ENCODE results near the gene ACO1.

The ACO1 gene

DNA sequence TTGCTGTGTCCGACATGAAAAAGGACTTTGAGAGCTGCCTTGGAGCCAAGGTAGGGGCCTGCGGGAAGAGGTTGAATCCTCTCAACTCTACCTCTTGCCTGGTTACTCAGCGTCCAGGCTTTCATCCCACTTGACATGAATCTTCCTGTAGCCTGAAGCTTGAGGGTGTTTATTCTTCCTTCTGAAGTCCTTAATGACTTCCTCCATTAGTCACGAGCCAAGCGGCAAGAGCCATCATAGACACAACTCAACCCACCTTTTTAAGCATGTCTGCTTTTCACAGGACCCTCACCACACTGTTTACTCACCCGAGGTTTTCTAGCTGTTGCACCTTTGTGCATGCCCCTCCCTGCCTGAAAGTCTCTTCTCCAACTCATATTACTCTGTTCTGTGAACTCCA lies 40.2 kb downstream of the ACO1 start:
- no peak for DNase-seq

DNA sequence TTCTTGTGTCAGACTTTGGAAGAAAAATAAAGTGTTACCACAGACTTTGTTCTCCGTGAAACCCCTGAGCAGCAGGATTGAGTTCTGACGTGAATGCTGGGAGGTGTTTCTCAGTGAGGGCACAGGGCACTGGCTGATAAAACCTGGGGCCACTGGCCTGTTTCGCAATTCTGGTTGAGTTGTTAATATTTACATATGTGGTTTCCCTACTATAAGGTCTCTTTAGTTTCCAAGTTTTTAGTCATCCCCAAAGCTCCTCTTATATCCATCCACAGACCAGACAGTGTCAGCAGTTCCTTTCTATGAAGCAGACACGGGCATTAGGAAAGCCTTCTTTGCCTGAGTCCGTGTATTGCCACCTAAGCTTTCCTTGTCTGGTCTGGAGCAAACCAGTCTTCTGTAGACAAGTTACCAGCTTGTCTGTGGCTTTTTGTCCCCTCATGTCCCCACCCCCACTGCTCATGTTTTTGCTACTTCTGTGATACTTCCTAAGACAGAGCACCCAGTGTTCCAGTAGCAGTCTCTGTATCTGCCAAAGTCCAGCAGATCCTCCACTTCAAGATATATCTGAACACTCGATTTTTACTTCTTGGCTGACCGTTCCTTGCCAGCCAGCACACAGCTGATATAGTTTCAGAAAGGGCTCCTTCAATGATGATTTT lies 42.0 kb downstream of the ACO1 start:
- DNase-seq = no peak

DNA sequence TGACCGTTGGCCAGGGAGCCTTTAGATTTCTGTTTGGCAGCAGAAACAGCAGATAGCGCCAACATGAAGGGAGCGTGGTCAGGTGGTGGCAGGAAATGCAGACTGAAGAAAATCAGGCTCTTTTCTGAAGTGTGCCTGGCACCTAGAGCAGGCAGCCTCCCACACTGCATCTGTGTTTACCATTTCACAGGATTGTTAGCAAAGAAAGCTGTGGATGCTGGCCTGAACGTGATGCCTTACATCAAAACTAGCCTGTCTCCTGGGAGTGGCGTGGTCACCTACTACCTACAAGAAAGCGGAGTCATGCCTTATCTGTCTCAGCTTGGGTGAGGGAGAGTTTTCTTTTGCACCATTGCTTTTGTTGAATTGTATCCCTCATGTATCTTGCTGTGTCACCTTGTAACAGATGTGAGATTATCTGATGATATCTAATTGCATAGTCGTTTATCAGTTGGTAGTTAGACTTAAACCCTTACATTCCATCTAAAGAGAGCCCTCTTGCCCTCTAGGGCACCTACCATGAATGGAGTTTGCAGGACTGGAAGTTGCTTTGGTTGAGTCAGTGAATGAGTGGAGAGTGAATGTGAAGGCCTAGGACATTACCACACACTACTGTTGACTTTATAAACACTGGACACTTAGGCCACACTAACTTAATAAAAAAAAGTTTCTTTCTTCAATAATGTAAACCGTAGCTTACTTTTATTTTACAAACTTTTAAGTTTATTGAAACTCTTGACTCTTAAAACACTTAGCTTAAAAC lies 42.8 kb downstream of the ACO1 start:
- DNase-seq = no peak

DNA sequence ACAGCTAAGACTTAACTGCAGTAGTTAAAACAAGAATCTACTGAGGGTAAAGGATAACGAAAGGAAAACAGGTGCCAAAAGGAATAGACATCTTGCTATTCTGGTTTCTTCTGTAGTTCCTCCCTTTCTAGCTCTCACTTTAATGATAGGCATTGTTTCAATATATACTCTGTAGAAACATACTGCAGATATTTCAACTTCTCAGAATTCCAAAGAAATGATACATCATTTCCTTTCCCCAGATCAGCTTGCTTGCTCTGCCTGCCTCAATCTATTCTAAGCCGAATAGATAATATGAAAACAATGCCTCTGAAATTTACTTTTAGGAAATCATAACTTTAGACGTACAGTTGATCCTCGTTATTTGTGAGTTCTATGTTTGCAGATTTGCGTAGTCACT lies 46.3 kb downstream of the ACO1 start:
- no peak for DNase-seq

DNA sequence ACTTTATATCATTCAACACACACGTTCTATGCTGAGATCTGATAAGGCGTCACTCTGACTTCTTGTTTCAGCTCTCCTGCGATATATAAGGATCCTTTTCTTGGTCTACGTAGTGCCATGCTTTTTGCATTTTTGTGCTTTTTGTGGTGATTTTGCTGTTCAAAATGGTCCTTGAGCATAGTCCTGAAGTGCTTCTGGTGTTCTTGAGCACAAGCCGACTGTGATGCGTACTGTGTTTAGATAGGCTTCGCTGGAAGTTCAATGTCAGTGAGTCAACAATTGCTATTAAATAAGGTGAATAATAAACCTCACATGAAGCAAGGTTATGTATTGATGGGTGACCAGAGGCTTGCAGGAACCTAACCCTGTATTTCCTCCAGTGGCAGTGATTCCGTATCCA lies 46.8 kb downstream of the ACO1 start:
- no peak for DNase-seq

DNA sequence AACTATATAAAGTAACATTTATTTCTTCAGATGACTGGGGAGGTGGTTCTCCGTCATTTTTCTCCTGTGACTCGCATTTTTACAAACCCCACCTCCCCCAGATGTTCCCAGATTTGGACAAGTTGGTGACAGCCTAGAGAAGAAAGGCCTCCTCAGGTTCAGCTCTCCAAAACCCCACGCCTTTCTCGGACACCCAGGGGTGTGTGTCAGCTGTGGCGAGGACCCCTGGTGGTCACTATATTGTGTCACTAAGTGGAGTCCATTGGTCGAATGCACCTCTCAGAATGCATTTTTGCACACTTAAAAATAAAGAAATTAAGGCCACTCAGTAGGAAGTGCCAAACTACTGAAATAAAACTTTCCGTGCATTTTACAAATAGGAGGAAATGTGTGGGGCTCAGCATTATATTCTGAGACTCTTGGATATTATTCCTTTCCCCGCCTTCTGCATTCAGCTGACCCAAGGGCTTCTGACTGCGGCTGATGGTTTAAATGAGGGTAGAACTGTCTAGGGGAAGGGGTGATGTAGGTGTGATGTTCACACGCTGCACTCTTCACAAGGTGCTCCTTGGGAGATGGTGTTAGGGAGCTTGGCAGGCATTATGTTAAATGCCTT lies 47.6 kb downstream of the ACO1 start:
- DNase-seq = no peak

DNA sequence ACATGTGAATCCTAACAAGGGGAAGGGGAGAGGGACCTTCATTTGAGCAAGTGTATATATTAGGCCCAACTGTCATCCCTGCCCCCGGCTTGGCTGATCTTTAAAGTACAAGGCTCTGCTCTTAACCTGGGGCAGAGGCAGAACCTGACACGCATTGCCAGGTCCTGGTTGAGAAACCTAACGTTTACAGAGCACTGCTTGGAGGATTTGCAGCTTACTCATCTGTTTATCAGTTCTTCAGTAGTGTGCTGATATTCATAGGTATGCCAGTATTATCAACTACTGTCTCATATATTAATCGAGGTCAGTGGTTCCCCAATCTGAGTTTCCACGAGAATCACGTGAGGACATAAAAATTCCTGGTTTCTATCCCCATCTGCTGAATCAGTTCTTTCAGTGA lies 50.4 kb downstream of the ACO1 start:
- no peak for DNase-seq

DNA sequence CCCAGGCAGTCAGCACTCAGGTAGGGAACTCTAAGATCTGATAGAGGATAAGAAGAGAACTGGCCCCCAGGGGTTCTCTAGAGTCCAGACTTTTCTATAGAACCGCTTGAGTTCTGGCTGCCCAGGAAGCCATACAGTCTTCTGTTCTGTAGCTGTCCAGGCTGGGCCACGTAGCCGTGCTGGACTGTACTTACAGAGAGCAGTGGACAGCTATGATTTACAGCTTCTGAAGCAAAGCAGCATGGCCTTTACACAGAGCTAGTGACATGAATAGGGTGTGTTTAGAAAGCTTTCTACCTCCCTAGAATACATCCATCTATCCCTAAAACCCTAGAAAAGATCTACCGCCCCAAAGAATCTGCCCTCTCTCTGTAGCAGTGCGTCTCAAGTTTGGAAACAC lies 57.2 kb downstream of the ACO1 start:
- no peak for DNase-seq

DNA sequence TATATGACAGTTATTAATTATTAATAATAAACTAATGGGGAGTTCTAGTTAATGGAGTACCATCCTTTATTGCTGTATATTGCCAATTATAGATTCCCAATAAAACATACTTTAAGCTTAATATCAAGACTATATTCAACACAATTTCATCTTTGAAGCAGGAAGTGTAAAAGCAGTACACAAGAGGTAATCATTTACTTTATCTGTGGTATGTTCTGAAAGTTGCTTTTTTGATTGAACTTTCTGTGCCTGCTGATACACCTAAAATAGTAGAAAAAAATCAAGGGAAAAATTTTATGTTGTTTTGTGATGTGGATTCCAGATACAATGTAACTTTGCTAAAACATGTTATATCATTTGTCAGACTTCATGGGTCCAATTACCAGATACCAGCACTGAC lies 58.0 kb downstream of the ACO1 start:
- DNase-seq = no peak

DNA sequence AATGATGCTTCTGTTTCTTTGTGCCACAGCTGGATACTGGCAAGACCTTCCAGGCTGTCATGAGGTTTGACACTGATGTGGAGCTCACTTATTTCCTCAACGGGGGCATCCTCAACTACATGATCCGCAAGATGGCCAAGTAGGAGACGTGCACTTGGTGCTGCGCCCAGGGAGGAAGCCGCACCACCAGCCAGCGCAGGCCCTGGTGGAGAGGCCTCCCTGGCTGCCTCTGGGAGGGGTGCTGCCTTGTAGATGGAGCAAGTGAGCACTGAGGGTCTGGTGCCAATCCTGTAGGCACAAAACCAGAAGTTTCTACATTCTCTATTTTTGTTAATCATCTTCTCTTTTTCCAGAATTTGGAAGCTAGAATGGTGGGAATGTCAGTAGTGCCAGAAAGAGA lies 65.5 kb downstream of the ACO1 start:
- DNase-seq = no peak

DNA sequence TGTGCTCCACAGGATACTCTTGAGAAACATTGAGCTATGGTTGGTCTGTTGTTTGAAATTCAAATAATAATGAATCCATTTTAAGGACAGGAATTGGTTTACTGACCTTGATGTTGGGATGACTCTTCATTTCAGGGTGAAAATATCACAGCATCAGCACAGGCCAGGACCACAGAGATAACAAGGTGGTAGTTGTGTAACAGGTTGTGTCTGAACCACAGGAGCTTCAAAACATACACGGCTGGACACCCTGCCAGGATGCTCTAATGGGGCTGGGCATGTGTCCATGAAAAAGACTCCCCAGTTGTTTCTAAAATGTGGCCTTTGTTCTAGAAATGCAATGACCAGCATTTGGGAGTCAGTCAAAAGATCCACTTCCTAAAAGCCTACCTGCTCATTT lies 69.8 kb downstream of the ACO1 start:
- no peak for DNase-seq

DNA sequence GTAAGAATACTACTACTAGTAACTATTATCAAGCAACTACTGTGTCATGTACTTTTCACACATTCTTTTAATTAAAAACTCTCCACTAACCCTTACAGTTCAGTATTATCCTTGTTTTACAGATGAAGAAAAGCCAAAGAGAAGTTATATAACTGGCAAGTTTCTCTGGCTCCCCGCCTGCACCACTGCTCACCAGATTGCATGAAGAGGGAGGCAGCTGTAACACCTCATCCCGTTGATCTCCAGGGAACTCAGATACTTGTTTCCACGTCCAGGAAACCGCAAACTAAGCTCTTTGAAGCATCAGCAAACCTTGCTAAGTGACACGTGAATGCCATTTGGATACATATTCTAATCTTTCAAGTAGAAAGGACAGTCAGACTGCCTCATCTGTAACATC lies 71.3 kb downstream of the ACO1 start:
- DNase-seq = no peak

DNA sequence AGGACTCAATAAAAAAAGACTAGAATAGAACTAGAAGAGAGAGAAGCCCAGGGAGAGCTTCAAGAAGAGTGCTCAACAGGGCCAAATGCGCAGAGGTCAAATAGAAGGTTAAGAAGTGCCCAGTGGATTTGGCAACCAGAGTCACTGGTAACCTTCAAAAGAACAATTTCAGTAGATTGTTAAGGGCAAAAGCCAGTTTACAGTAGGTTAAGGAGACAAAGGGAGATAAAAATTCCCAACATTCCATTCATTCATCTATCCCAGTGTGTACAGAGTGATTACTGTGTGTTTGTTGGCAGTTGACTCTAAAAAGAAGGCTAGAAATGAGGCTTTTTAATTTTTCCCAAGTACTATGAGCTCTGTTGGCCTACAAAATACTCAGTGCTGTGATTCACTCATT lies 72.1 kb downstream of the ACO1 start:
- no peak for DNase-seq

DNA sequence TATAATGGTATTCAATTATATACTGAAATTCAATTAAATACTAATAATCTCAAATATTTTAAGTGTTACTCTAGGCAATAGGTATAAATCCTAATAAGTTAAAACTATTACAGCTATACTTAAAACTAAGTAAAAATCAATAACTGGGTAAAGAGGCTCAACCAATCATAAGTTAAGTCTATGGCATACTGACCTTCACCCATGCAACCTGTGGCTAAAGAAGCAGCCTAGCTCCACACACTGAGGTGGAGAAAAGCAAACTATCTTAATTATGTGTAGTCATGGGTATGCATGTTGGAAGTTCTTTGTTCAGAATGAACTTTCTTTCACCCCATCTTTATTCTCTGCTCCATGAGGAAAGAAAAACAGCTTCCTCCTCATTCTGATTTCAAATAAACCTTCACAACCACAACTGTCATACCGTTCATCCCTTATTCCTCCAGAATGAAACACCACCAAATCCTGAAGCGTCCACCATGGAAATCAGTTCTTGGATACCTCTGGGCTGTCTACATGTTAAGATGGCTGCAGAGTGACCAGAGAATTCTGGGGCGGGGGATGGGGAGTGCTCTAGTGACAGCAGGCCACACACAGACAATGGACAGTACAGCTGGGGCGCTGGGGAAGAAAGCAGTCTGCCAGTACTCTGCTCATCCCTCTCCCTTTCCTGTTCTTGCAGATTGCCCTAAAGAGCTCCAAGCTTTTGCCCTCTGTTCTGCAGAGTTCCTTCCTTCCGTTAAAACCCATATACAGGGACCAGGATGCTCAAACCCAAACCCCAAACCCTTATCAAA lies 79.3 kb downstream of the ACO1 start:
- no peak for DNase-seq

DNA sequence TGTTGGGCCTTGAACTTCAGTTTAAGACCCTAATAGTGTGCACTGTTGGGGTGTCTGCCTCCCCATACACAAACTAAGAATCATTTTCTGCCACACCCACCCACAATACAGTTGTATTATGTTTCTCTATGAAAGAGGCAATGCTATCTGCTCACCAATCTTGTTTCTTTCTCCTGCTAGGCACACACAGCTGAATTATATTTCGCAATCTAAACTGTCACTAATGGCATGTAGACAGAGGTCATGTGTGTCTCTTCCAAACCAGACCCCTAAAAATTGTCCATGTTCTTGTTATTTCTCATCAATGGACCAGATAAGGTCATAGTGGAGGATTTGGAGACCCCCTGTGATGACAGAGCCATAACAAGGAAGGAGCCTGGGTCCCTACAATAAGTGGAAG lies 84.3 kb downstream of the ACO1 start:
- DNase-seq = no peak

DNA sequence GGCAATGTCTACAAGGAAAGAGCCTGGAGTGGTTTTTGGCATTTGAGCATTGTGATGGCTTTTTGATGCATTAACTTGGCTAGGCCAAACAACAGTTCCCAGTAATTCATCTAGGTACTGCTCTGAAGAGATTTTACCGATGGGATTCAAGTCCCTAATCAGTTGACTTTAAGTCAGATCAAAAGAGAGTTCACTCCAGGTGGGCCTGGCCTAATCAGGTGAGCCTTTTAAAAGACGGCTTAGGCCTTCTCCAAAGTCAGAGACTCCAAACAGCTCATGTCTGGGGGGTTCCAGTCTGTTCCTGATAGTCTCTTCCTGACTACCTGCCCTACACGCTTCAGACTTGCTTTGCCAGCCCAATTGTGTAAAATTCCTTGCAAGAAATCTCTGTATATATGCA lies 87.9 kb downstream of the ACO1 start:
- no peak for DNase-seq

DNA sequence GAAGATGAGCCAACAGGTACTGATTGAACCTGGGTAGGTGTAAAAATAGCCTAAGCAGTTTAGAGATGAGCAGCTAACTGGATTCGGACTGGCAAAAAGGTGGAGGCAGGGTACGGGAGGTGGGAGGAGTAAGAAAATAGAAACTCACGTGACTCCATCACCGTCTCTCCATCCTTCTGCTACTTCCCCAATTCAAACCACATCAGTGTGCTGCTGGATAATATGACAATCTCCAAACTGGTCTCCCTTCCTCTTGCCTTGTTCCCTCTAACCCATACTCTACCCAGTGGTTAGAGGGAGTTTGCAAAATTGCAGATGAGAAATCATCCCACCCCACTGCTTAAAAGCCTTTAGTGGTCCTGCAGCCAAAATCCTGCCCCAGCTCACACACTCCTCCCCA lies 98.9 kb downstream of the ACO1 start:
- no peak for DNase-seq

DNA sequence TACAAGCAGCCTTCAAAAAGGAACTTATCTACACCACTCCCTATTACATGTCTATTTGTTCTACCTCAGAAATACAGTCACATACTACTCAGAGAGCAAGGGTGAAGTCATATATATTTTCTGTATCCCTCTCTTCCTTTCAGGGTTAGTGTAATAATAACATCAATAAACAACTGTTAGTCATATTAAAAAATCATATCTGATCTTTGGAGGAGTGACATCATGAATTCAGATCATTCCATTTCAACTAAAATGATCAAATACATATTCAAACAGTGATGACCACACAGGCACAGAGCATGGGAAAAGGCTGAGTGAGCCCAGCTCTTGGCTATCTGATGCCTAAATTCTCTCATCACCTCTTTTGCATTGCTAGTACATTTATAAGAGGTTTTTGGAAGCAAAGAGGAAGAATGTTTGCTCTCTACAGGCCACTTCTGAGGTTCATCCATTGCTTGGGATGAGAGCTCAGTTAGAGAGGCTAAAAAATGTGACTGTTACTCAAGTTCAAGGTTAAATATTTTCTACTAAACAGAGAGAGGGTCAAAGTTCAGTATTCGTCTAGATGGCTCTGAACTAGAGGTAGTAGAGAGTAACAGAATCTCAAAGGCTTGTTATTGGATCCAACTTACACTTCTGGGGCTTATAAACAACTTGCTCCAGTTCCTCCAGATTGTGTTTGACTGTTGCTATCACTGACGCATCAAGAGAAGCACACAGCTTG lies 102.6 kb downstream of the ACO1 start:
- DNase-seq = no peak

DNA sequence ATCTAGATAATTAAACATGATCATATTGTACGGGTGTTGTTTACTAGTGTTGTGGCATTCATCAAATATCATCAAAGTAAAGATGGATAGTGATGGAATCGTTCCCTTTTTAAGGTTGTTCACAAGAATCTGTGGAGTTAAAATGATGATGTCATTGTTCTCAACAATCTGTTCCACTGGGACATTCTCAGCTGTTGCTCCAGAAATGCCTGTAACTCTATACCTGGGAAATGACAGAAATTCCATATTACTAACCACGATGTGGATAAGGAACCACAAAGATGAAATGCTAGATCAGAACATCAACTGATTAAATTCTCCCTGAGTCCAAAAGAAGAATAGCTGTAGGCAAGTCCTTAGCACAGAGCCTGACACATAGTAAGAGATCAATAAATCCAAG lies 103.5 kb downstream of the ACO1 start:
- no peak for DNase-seq

DNA sequence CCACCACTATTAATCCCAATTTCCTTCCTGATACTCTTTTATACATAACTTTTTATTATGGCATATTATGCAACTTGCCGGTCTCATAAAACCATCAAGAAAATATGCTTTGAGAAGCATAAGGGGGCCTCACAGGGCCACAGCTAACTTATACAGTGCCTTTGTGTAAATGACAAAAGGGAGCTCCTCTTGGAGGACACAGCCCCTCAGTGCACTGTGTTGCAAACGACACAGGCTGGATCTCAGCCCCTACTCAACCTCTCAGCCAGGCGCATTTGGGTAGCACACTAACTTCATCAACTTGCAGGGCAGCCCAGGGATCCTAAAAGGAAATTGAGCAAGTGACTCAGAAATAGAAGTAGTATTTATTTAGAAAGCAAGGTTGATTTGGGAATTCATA lies 106.2 kb downstream of the ACO1 start:
- DNase-seq = no peak

DNA sequence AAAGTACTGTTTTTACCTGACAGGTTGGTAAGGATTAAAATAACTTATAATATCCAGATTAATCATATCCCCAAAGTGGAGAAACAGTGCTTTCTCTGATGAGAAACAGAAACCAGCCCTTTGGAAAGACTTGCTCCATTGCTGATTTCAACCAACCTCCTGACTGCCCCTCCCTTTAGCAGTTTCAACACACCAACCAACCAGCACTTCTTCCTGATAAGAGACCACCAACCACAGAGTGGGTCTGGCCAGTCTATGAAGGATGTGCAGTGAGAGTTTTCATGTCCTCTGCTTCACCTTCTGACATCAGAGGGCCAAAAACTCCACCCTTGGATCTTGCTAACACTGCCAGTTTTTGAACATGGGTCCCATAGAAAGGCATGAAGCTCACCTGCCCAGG lies 113.5 kb downstream of the ACO1 start:
- DNase-seq = no peak

DNA sequence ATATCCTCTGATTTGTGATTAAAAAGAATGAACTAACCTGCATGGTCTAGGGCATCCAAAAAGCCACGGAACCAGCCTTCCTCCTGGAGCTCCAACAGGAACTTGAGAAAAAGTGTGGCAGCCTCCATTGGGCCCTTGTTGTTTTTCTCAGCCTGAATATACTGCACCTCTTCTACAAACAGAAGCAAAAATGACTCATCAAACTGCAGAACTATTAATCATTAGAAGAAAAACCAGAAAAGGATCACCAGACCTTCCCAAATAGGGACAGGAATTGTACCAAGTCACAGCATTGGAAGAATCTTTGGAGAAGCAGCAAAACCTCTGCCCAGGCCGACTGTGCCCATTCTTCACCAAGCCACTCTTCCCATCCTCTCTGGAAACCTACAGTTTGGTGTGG lies 116.3 kb downstream of the ACO1 start:
- DNase-seq = no peak

DNA sequence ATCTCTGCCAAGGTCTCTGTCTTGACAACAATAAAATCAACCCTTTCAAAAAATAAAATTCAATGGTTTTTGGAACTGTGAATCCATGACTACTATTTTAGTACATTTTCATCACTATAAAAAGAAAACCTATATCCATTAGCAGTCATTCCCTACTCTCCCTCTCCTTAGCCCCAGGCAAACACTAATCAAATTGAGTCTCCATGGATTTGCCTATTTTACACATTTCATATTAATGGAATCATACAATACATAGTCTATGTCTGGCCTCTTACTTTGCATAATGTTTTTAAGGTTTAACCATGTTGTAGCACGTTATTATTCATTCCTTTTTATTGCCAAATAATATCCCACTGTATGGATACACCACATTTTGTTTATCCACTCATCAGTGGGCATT lies 117.4 kb downstream of the ACO1 start:
- DNase-seq = no peak
